ENCODE data around the gene LDHAL6B.

Gene LDHAL6B

DNA sequence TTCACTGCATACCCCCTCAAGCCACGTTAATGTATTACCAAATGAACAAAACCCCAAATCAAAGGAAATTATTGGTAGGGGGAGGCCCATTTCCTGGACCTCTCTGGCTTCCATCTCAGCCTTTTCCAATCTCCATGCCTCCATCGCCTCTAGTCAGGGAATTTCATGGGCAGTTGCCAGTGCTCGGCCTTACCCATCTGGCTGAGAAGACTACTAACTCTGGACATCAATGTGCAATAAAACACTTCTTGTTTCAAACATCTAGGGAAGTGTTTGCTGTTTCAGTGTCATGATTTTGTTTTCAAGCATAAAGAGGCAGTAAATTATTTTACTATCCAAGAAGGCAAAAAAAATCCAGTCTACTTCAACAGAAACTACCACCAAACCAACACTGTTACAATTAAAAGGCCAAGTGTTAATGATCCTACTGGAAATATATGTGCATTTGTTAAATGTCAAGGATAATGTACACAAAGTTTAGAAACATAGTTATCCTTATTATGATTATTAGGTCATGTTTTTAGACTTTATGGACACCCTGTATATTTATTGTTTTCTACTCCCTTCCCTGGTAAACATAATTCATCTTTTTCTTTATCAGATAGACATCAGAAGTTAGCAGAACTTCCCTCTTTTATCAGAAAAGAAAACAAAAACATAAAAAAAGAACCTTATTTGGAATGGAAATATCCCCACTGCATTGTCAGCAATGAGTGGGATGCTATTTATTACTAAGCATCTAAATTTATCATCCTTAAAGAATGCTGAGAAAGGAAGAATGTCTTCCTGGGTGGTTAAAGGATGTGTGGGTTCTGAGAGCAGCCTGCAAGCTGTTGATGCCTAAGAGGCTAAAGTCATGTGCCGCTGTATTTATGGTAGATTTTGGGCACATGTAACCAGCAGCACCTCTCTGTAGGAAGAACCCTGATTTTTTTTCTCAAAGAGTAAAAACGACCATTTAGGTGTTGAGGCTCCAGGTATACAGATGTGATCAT is 15.2 kb downstream of the LDHAL6B start:
- no peak for DNase-seq

DNA sequence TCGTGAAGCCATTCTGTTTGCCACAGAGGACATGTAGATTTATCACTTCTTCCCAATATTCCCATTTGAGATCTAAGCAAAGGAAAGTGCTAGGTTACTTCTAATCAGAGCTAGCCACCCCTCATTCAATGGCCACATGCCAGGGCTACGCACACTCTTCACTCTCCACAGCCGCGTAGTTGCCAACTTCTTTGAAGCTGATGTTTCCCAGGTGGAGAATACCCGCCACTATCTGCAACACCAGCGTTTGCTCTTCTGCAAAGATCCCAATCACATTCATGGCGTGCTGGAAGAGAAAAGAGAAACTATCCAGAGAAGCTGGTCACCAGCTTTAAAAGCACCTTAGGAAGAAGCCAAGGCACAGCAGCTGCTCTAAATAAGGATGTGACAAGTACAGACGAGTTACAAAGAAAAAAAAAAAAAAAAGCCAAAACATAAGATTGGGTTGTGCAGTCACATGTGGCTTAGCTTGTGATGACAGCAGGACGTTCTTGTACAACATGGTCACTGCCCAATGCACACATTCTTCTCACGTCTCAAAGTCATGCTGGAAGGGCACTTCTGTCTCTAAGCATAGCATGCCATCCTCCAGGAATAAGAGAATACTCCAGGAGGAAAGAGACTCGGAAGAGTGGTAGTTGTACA is 16.4 kb downstream of the LDHAL6B start:
- DNase-seq = no peak

DNA sequence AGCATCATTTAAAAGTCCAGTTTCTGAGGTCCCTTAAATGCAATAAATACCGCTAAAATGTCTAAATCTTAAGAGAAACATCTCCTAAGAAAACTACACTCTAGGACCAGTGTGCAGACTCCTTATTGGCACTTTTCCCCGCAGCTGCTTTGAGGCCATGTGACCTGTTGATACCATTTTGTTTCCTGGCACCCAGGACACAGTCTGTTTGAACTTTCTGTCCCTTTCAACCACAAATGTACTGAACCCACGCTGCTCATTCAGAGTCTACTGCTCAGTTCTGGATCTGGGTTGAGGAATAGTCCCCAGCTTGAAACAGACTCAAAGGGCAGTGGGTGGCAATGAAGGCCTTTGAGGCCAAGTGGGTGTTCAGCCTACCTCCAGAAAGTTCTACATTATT is 17.1 kb downstream of the LDHAL6B start:
- no peak for DNase-seq

DNA sequence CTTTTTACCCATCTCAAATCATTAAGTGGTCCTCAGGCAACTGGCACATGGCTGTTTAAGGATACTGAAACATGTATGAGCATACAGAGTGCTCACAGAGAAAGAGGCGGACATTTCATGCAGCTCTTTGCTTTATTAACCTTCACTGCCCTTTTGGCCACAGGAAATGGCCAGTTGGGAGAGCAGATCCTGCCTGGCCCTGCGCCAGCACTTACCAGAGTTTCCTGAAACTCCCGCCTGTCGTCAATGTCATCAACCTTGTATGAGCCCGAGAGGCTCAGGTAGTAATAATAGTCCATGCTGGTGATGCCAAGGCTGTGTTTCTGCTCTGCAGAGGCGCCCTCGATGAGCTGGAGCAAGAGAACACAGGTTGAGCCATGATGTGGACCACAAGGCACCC is 17.8 kb downstream of the LDHAL6B start:
- DNase-seq = no peak

DNA sequence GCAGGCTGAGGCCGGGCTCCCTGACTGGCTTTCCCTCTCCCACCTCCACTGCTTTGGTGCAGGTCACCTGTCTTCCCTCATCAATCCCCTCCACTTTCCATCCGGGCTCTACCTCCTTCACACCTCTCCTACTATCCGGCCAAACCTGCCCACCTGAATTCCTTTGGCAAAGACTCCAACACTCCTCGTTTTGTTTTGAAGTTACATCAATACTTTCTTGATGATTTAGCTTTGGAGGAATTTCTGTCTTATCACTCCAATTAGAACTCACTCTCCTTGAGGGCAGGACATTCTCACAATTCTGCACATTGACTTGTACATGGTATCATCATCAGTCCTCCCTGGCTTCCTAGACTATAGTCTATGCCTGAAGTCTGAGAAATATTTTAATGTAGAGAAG is 20.4 kb downstream of the LDHAL6B start:
- DNase-seq = no peak

DNA sequence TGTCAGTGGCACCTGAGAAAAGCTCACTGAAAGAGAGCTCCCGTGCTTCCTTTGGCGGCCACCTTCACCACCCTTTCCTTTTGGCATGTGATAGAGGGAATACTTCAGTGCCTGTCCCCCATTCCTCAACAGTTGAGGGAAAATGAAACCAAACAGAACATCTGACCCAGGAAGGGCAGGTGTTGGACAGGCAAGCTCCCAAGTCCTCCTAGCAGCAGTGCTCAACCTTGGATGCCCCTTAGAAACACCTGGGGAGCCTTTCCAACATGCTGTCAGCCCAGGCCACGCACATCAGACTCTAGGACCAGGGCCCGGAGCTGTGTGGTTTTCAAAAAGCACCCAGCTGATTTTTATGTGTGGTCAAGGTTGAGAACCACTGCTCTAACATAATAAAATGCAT is 22.4 kb downstream of the LDHAL6B start:
- no peak for DNase-seq

DNA sequence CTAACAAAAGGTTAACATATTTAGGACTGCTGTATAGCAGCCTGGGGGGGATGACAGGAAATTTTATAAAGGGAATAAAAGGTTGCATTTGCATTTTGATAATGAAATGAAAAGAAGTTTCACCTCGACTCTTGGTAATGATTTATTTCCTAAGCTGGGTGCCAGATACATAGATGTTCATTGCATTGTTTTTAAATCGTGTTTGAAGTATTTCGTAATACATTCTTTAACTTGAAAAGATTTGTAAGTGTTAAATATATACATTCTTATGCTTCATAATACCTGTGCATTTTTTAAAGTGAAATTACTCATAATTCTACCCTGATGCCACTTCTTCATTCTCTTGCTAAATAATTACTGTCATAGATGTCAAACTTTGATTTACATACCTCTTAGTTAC is 22.8 kb downstream of the LDHAL6B start:
- no peak for DNase-seq

DNA sequence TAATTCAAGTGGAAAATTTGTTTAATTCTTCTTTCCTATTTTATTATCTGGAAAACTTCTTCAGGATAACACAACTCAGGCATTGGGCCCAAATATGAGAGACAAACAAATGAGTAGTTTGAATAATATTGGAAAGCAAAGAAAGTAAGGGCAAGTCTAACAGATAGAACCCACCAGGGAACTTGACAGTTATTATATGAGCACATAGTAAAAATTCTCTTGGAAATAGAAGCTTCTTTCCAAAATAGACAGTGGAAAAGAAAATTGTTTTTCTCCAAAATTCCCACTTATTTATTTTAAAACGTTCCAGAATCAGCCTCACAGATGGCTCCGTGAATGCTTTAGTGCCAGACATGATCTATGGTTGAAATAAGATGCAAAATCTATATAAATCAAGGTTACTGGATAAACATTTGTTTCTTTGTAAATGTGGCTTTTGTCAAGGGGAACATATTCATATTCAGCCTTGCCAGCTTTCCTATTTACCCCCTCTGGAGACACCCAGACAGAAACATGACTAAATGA is 23.9 kb downstream of the LDHAL6B start:
- DNase-seq = no peak

DNA sequence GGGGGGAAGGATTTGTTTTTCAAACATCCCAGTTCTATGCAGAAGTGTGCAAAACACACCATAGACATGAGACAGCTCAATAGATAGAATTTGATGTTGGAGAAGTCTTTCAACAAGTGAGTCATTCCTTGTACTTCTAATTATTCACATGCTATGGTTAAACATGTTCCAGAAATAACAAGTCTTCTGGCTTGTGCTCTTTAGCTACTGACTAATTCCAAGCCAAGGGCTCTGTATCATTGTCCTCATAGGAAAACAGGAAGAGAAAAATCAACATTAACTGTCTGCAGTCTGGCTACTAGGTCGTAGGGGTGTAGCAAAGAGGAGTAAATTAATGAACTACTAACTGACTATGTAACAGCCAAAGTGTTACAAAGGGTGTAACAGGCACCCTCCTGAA is 25.8 kb downstream of the LDHAL6B start:
- no peak for DNase-seq

DNA sequence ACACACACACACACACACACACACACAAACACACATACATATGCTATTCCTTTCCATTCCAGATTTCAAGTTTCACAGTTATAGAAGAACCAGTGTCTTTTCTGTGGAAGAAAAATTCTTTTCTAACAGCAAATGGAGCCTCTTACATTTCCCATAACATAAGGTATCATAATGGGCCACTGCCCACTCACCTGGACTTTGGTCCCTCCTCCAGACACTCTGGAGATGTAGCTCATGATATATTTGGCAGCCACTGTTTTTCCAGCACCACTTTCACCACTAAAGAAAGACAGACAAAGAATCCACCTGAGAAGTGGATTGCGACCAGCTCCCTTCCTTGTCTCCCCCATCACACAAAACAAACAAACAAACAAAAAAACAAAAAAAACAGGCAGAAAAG is 29.8 kb downstream of the LDHAL6B start:
- DNase-seq = no peak

DNA sequence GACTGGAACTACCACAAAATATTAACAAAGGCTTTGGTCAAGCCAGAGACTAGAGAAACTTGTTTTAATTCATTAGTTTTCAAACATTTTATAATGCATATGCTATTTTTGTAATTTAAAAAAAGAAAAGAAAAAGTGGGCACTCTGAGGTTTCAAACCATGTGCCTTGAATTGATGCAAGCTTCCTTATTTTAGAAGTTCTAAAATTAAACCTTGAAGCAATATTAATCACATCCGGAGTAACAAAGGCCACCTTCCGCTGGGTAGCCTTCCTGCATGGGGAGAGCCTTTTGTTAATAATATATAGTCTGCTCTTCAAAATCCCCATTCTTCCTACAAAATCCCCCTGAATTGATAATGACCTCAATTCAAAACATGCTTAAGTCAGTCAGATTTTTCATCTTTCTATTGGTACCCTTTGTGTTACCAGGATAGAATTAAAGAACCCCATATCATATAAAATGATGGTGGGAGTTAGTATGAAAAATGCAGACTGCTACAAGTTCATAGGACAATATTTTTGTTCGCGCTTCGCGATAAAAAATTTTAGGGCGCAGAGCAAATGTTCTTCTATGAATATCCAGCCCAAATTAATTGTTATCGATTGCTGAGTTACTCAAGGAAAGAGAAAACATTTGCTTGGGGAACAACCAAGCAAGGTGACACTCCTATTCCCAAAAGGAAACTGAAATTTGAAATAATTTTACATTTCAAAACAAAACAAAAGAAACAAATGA is 30.6 kb downstream of the LDHAL6B start:
- no peak for DNase-seq

DNA sequence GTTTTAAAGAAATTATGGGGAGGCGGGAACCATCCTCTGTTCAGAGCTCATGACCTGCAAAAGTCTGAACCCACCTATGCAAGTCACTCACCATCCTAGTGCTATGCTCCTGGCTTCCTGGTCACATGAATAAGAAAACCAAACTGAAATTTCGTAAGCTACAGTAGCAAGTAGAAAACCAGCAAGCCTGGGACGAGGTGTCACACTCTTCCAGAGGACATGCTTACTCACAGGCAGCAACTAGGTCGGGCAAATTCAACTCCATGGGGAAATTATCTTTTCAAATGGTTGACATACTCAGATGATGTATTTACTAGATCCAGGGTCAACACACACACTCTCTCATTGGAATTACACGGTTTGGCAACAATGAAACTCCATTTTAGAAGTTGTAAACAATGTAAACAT is 31.3 kb downstream of the LDHAL6B start:
- no peak for DNase-seq

DNA sequence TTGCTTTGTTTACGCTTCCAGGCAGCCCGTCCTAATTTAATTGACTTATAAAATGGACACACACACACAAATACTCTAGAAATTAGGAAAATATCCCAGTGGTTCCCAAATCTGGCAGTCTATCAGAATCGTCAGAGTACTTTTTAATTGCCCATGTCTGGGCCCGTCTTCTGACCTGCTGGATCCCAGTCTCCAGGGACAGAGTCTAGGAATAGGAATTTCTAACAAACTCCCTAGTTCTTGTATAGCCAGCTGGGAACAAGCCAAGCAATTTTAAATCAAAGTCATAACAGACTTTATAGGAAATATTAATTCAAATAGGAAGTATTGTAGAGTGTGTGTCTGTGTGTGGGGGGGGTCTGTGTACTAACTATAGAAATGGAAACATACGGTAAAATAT is 33.4 kb downstream of the LDHAL6B start:
- no peak for DNase-seq

DNA sequence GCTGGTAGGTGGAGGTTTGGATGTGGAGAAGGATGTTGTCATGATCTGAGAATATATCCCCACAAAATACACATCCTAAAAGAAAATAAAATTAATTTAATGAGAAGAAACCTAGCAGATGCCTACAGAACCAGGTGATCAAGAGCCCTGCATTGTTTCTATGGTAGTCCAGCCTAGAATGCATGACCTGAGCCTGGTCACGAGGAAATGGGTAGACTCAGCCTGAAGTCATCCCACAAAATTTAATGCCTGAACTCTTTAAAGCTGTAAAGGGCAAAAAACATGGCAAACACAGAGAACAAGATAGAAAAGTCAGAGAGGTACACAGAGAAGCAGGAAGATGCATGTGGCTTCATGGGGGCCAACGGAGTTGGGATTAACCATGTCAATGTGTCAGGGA is 36.0 kb downstream of the LDHAL6B start:
- DNase-seq = no peak

DNA sequence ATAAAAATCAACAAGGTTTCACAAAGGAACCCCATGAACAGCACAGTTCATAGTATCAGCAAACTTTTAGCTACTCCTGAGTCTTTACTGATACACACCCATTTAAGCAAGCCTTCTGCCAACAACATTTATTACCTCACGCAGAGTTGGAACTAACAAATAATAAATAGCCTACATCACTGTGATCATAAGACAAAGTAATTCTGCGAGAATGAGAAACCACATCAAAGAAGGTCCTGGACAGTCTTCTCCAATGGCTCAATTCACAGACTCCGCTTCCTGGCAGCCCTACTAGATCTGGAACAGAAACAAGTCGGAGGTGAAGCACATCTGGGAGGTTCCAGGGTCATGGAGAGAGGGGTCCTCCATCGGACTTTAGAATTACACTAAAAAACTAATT is 37.0 kb downstream of the LDHAL6B start:
- DNase-seq = no peak

DNA sequence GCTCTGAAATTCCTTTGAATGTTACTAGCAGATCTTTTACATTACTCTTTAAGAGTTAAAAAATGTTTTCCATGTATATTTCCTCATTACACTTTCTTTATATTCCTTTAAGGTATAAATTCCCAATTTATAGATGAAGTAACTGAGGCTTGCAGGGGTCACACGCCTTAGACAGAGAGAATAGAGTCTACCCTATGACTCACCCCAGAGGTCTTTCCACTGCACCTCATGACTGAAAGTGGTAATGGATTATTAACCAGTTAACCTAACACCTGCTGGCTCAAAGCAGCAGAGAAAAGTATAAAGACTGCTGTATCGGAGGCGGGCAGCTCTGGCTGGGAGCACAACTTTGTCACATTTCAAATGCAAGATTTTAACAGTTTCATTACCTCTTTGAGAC is 37.7 kb downstream of the LDHAL6B start:
- DNase-seq = no peak

DNA sequence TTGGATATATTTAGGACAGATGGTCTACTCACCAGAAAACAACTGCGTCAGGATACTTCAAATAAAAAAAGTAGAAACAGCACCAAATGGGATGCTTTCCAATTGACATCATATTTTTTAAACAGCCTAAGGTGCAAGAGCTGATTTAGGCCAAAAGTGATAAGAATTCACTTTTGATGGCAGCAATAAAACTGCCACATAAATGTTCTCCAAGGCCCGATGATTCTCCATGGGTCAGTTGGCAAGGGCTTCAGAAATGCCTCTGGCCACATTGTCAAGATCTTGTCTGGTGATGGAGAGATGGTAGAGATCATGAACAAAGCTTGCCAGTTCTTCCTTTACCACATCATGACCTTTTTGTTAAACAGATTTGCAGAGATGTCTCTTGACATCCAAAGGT is 38.9 kb downstream of the LDHAL6B start:
- no peak for DNase-seq

DNA sequence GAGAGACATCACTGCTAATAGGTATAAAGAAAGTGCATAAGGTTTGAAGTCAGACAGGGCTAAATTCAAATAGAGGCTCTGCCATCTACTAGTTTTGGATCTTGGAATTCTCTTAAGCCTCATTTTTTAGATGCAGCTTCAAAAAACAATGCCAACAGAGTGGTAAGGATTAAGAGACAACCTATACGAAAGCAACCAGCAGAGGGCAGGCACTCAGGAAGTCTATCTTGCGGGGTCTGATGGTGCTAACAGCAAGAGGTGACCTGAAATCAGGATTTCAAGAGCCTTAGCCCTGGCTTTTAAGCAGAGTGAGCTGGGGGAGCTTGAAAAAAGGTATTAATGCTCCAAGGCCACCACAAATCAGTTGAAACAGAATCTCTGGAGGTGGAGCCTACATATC is 40.7 kb downstream of the LDHAL6B start:
- peak; percentile 53 for DNase-seq

DNA sequence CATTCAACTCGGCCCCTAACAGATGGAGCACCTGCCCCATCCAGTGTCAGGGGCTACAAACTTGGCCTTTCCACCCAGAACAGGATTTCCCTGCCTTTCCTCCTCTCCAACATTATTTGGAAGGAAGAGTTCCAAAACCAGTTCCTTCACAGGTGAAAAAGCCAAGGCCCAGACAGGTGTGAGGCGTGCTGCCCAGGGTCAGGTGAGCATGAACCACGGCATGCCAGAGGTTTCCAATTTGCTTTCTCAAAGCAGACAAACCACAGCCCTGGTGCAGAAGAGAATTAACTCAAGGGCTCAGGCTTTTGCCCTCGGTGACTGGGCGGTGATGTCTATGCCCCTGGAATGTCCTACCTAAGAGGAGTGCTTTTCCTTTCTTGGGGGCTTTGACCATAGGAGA is 43.2 kb downstream of the LDHAL6B start:
- no peak for DNase-seq

DNA sequence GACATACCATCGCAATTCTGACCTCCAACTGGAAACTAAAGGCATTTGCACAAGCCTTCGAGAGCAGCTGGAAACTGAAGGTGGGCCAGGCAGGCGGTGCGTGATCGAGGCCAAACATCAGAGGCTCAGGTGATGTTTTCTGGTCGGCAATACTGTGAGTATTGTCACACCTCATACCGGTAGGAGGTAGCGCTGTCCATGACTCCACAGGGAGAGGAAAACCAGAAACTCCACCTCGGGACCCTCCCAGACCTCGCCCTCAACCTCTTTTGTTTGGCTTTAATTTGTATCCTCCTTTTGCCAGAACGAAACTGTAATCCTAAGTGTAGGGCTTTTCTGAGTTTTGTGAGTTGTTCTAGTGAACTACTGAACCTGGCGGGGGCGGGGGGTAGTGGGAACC is 43.6 kb downstream of the LDHAL6B start:
- no peak for DNase-seq

DNA sequence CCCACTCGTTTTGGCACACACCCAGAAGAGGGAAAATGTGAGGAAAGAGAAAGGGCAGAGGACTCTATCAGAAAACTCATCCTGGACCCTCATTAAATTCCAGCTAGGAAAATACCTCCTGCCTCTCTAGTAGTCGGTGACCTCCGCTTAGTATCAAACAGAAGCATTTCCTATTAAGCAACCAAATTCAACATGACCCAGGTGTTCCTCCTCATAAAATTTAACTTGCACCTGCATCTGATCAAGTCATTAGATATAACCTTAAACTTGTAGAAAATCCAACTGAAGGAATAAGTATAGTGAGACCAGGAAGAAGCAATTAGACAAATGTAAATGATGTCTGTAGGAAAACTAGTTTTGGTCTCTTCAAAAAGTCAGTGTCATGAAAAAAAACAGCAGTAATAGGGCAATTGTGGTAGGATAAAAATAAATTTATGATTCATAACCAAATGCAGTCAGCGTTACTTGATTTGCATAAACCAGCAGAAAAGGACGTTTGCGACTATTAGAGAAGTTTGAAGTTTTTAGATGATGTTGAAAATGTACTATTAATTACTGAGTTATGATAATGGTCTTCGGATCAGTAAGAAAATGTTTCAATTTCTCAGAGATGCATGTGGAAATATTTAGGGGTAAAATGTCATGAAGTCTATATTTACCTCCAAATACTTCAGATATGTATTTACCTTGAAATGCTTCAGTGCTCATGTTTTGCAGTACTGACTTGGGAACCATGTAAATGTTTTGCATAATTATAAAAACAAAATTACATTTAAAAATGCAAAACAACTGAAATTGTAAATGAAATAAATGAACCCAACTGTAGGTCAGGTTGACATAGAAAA is 44.6 kb downstream of the LDHAL6B start:
- no peak for DNase-seq

DNA sequence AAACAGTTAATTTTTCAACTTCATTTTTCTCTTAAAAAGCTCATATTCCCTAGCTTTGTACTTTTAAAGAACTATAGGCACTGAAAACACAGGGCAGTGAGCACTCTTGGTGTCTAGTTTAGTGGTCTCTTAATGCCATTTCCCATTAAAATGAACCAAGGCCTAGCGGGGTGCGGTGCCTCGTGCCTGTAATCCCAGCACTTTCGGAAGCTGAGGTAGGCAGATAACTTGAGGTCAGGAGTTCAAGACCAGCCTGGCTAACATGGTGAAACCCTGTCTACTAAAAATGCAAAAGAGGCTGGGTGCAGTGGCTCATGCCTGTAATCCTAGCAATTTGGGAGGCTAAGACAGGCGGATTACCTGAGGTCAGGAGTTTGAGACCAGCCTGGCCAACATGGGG is 45.5 kb downstream of the LDHAL6B start:
- DNase-seq = no peak

All from NCI-H345 (cell line).